H4 (cell line): ENCODE data around the gene ITGB1BP1. TPM values are rescaled to one million over a fixed set of nuclear protein-coding genes. Genes with fewer than 3 reads are reported as not detected.

Source experiments
- total RNA-seq: library from RNA; depleted of rRNA; stranded (reverse); fragments of >200 nt; shearing (Covaris generic); gene quantifications from 2 replicates; pipeline ENCODE4 v1.2.3, GENCODE V29; 2014; rRNA removed

Gene ITGB1BP1
- total RNA-seq, 1 experiment from 2014 or later: 36.7 TPM

Other genes with a start within 250 kb of the ITGB1BP1 start
- 10.4 and 13.7 TPM in 2 replicates for gene ASAP2, start 216.7 kb downstream of the ITGB1BP1 start, total RNA-seq
- 54.7 and 65.5 TPM in 2 replicates for gene CPSF3, start 126 bp upstream of the ITGB1BP1 start, total RNA-seq
- 38.7 and 52.5 TPM in 2 replicates for gene IAH1, start 51.0 kb upstream of the ITGB1BP1 start, total RNA-seq
- 16.7 and 18.2 TPM in 2 replicates for gene ADAM17, start 132.3 kb upstream of the ITGB1BP1 start, total RNA-seq
- 279 and 391 TPM in 2 replicates for gene YWHAQ, start 207.5 kb upstream of the ITGB1BP1 start, total RNA-seq